ENCODE measurements around the gene SLBP.

DNA sequence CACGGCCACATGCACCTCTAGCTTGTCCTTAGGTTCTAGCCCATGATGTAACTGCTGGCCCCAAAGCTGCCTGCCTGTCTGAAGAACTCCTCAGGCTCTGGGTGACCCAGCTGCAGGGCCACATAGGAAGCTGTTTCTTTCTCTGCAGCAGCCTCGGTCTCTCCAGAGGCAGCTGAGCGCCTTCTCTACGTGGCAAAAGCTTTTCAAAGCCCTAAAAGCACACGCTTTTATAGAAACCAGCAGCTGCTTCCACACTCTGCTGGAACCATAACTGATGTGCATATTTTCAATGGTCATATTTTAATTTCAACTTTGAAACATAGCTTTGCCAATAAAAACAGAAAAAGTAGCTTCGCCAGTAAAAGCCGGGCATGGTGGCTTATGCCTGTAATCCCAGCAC, 65.4 kb downstream of the SLBP start:
- TF ChIP-seq, protein P1, sequence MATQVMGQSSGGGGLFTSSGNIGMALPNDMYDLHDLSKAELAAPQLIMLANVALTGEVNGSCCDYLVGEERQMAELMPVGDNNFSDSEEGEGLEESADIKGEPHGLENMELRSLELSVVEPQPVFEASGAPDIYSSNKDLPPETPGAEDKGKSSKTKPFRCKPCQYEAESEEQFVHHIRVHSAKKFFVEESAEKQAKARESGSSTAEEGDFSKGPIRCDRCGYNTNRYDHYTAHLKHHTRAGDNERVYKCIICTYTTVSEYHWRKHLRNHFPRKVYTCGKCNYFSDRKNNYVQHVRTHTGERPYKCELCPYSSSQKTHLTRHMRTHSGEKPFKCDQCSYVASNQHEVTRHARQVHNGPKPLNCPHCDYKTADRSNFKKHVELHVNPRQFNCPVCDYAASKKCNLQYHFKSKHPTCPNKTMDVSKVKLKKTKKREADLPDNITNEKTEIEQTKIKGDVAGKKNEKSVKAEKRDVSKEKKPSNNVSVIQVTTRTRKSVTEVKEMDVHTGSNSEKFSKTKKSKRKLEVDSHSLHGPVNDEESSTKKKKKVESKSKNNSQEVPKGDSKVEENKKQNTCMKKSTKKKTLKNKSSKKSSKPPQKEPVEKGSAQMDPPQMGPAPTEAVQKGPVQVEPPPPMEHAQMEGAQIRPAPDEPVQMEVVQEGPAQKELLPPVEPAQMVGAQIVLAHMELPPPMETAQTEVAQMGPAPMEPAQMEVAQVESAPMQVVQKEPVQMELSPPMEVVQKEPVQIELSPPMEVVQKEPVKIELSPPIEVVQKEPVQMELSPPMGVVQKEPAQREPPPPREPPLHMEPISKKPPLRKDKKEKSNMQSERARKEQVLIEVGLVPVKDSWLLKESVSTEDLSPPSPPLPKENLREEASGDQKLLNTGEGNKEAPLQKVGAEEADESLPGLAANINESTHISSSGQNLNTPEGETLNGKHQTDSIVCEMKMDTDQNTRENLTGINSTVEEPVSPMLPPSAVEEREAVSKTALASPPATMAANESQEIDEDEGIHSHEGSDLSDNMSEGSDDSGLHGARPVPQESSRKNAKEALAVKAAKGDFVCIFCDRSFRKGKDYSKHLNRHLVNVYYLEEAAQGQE (IDR thresholded peaks at IDR 0.05; ENCODE audit: insufficient read depth in 1 of 2, low read depth in 2 of 2, low read length in 1 of 2) = no peak
- TF ChIP-seq, protein P2, sequence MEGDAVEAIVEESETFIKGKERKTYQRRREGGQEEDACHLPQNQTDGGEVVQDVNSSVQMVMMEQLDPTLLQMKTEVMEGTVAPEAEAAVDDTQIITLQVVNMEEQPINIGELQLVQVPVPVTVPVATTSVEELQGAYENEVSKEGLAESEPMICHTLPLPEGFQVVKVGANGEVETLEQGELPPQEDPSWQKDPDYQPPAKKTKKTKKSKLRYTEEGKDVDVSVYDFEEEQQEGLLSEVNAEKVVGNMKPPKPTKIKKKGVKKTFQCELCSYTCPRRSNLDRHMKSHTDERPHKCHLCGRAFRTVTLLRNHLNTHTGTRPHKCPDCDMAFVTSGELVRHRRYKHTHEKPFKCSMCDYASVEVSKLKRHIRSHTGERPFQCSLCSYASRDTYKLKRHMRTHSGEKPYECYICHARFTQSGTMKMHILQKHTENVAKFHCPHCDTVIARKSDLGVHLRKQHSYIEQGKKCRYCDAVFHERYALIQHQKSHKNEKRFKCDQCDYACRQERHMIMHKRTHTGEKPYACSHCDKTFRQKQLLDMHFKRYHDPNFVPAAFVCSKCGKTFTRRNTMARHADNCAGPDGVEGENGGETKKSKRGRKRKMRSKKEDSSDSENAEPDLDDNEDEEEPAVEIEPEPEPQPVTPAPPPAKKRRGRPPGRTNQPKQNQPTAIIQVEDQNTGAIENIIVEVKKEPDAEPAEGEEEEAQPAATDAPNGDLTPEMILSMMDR (IDR thresholded peaks at IDR 0.05) = no peak
- no peak for TF ChIP-seq POLR2AphosphoS5 (IDR thresholded peaks at IDR 0.05; ENCODE audit: low read depth, low read length)
